ENCODE data around the gene PRR20G.

Gene PRR20G

DNA sequence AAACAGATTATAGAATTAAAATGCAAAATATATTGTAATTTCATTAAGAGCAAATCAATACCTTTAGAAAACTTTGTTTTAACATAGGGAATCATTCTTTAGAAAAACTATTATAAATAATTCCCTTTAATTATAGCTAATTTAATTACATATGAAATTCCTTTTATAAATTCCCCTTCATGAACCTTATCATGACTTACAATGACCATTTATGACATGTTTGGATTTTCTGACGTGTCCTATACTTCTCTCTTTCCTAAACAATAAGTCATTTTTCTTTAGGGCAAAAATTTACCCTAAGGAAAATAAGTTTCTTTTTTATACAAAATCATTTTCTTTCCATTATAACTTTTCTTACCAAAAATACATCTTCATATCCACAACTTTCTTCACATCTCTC is 37.8 kb downstream of the PRR20G start:
- no peak overlapping the region for H3K27ac Mint-ChIP-seq
- H3K27me3 Mint-ChIP-seq (ENCODE audit: low read depth), result peaks cover 23% of the 10 kb centered on the region
- H3K36me3 Mint-ChIP-seq (ENCODE audit: low read depth), result no peaks in the 10 kb centered on the region
- H3K4me3 Mint-ChIP-seq, result no peak overlapping the region
- H3K4me1 Mint-ChIP-seq, result peaks cover 5% of the 10 kb centered on the region
- peaks cover 17% of the 10 kb centered on the region for H3K9me3 Mint-ChIP-seq
- no peak for TF ChIP-seq CTCF (IDR thresholded peaks at IDR 0.05; ENCODE audit: unreplicated experiment in 3 of 3)

- no peak for TF ChIP-seq CTCF (IDR thresholded peaks at IDR 0.05; ENCODE audit: unreplicated experiment in 3 of 3)
- H3K27ac Mint-ChIP-seq, result no peak overlapping the region
- H3K36me3 Mint-ChIP-seq (ENCODE audit: low read depth), result no peaks in the 10 kb centered on the region
- no peak overlapping the region for H3K4me3 Mint-ChIP-seq
- H3K27me3 Mint-ChIP-seq (ENCODE audit: low read depth), result peaks cover 11% of the 10 kb centered on the region
- no peaks in the 10 kb centered on the region for H3K4me1 Mint-ChIP-seq
- H3K9me3 Mint-ChIP-seq, result peaks cover 20% of the 10 kb centered on the region
Observed at GRCh38 chr3:127247292-127247691, 40.6 kb downstream of the PRR20G start.

- H3K9me3 Mint-ChIP-seq, result peaks cover 16% of the 10 kb centered on the region
- no peak overlapping the region for H3K27ac Mint-ChIP-seq
- H3K36me3 Mint-ChIP-seq (ENCODE audit: low read depth), result no peaks in the 10 kb centered on the region
- TF ChIP-seq CTCF (IDR thresholded peaks at IDR 0.05; ENCODE audit: unreplicated experiment in 3 of 3), result no peak
- no peaks in the 10 kb centered on the region for H3K4me1 Mint-ChIP-seq
- H3K4me3 Mint-ChIP-seq, result no peak overlapping the region
- peaks cover 36% of the 10 kb centered on the region for H3K27me3 Mint-ChIP-seq (ENCODE audit: low read depth)
Observed at GRCh38 chr3:127238602-127239001, 49.2 kb downstream of the PRR20G start.

DNA sequence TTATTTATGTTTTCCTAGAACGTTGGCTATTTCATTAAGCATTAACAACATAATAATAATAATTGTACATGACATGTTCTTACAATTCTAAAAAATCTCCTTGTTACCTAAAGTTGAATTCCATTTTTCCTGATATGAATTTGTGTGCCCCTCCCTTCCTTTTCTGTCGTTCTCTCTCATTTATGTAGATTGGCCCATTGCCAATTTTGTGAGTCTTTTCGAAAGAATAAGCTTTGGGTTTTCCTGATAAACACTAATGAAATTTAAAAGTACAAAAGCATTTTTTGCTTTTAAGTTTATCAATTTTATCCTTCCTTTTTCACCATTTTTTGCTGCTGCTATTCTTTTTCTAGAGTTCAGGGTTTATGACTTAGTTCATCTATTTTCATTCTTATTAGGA is 50.0 kb downstream of the PRR20G start:
- TF ChIP-seq CTCF (IDR thresholded peaks at IDR 0.05; ENCODE audit: unreplicated experiment in 3 of 3), result no peak
- no peaks in the 10 kb centered on the region for H3K36me3 Mint-ChIP-seq (ENCODE audit: low read depth)
- H3K4me1 Mint-ChIP-seq, result no peaks in the 10 kb centered on the region
- H3K4me3 Mint-ChIP-seq, result no peak overlapping the region
- H3K27me3 Mint-ChIP-seq (ENCODE audit: low read depth), result peaks cover 42% of the 10 kb centered on the region
- H3K9me3 Mint-ChIP-seq, result peaks cover 18% of the 10 kb centered on the region
- no peak overlapping the region for H3K27ac Mint-ChIP-seq

- Mint-ChIP-seq H3K27me3 (ENCODE audit: low read depth) (peaks cover 38% of the 10 kb centered on the region), H3K4me1 (no peaks in the 10 kb centered on the region), H3K36me3 (ENCODE audit: low read depth) (no peaks in the 10 kb centered on the region), H3K27ac (no peak overlapping the region), H3K4me3 (no peak overlapping the region), H3K9me3 (peaks cover 9% of the 10 kb centered on the region)
- no peak for TF ChIP-seq CTCF (IDR thresholded peaks at IDR 0.05; ENCODE audit: unreplicated experiment in 3 of 3)
Observed at GRCh38 chr3:127235706-127236105, 52.1 kb downstream of the PRR20G start.

- H3K27me3 Mint-ChIP-seq (ENCODE audit: low read depth), result peaks cover 33% of the 10 kb centered on the region
- no peaks in the 10 kb centered on the region for H3K4me1 Mint-ChIP-seq
- no peak overlapping the region for H3K4me3 Mint-ChIP-seq
- H3K27ac Mint-ChIP-seq, result no peak overlapping the region
- TF ChIP-seq CTCF (IDR thresholded peaks at IDR 0.05; ENCODE audit: unreplicated experiment in 3 of 3), result no peak
- H3K36me3 Mint-ChIP-seq (ENCODE audit: low read depth), result no peaks in the 10 kb centered on the region
- peaks cover 10% of the 10 kb centered on the region for H3K9me3 Mint-ChIP-seq
Observed at GRCh38 chr3:127234778-127235177, 53.1 kb downstream of the PRR20G start.

Data from nephron (organoid).